Testis (tissue), 2 donors: ENCODE measurements around the gene NRIP1.

Experiments used
- POLR2A ChIP-seq: fragments of 450-650 bp; IDR thresholded peaks from one replicate; pipeline ENCODE4 v1.6.1; 2017; ENCODE audit warnings: antibody characterized with exemption, mild to moderate bottlenecking, moderate library complexity
- TF ChIP-seq, protein P1 (sequence below), 3 experiments: fragments of 450-650 bp in 2 of 3; fragments of 200-600 bp in 1 of 3; sonication (generic) in 1 of 3; IDR thresholded peaks; one replicate each; pipeline ENCODE4 v1.5.1; 2016 to 2019; ENCODE audit warnings: antibody characterized with exemption in 3 of 3, mild to moderate bottlenecking in 2 of 3, moderate library complexity in 1 of 3

DNA sequence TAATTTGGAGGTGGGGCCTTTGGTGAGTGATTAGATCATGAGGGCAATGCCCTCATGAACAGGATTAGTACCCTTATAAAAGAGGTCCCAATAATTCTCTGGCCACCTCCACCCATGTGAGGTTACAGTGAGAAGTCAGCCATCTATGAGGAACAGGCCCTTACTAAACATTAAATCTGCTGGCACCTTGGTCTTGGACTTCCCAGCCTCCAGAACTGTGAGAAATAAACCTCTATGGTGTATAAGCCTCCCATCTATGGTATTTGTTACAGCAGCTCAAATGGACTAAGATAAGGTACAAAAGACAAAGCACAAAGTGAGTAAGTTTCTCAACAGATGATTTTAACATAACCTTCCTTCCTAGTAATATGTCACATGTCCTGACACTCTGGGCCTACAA, 22.3 kb downstream of the NRIP1 start:
- TF ChIP-seq, protein P1, sequence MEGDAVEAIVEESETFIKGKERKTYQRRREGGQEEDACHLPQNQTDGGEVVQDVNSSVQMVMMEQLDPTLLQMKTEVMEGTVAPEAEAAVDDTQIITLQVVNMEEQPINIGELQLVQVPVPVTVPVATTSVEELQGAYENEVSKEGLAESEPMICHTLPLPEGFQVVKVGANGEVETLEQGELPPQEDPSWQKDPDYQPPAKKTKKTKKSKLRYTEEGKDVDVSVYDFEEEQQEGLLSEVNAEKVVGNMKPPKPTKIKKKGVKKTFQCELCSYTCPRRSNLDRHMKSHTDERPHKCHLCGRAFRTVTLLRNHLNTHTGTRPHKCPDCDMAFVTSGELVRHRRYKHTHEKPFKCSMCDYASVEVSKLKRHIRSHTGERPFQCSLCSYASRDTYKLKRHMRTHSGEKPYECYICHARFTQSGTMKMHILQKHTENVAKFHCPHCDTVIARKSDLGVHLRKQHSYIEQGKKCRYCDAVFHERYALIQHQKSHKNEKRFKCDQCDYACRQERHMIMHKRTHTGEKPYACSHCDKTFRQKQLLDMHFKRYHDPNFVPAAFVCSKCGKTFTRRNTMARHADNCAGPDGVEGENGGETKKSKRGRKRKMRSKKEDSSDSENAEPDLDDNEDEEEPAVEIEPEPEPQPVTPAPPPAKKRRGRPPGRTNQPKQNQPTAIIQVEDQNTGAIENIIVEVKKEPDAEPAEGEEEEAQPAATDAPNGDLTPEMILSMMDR (IDR thresholded peaks at IDR 0.05) = no peak
- TF ChIP-seq POLR2A = no peak
